HTR-8/SVneo (cell line): ENCODE measurements around the gene RAB3IL1.
"Not testable (repeated sequence)": the region's sequence is repeated elsewhere in the genome, so short reads cannot be mapped to it uniquely, and the experiment has no call there.

Source experiments
- DNase-seq: peaks from one replicate; pipeline ENCODE4 v3.0.0; 2011; ENCODE audit warnings: low spot score, mixed read lengths; ENCODE audit not compliant: insufficient read length
- FAIRE-seq: peaks from 2 replicates; lab custom pipeline; 2011; peaks lifted over from hg19 to GRCh38; lab: Jason Lieb, UNC

Gene RAB3IL1, protein sequence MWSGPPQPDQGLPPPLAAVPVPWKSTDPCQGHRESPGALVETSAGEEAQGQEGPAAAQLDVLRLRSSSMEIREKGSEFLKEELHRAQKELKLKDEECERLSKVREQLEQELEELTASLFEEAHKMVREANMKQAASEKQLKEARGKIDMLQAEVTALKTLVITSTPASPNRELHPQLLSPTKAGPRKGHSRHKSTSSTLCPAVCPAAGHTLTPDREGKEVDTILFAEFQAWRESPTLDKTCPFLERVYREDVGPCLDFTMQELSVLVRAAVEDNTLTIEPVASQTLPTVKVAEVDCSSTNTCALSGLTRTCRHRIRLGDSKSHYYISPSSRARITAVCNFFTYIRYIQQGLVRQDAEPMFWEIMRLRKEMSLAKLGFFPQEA

GRCh38 chr11:61917334-61918109 lies at the start of gene RAB3IL1:
Gene RAB3IL1 (minus strand): TSS chr11:61917566. CDS start chr11:61917367, 199 bp downstream.
- FAIRE-seq (no peak), DNase-seq (peak; percentile 52)

DNA sequence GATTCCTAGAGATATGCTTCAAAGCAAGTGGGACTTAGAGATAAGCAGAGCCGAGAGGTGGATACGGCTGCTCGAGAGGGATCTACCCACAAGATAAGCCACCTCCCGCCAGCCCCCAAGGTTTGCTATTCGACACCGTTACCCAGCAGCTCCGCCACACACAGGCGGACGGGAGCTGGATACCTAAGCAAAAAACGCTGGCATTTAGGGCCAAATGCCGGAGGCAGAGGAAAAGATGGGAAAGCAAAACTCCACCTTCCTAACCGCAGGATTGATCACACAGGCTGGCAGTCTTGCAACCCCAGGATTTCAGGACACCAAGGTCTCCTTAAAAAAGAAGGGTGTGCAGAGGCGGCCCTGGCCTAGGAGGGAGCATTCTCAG lies 49.4 kb upstream of the RAB3IL1 start:
- no peak for DNase-seq
- no peak for FAIRE-seq

DNA sequence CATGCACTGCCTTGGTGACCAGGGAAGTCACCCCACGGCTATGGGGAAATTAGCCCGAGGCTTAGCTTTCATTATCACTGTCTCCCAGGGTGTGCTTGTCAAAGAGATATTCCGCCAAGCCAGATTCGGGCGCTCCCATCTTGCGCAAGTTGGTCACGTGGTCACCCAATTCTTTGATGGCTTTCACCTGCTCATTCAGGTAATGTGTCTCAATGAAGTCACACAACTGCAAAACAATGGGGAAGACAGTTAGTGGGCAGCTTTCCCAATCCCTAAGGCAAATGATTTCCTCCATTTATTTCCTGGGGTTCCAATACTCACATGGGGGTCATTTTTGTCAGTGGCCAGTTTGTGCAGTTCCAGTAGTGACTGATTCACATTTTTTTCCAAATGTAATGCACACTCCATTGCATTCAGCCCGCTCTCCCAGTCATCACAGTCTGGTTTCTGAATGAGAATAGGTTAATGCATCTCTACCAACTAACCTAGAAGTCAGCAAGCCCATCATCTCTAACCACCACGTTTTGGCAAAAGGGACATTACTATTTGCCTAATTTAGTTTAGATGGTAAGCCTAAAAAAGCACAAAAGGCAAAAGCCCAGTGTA lies 47.4 kb upstream of the RAB3IL1 start:
- not testable (repeated sequence) for DNase-seq, FAIRE-seq

DNA sequence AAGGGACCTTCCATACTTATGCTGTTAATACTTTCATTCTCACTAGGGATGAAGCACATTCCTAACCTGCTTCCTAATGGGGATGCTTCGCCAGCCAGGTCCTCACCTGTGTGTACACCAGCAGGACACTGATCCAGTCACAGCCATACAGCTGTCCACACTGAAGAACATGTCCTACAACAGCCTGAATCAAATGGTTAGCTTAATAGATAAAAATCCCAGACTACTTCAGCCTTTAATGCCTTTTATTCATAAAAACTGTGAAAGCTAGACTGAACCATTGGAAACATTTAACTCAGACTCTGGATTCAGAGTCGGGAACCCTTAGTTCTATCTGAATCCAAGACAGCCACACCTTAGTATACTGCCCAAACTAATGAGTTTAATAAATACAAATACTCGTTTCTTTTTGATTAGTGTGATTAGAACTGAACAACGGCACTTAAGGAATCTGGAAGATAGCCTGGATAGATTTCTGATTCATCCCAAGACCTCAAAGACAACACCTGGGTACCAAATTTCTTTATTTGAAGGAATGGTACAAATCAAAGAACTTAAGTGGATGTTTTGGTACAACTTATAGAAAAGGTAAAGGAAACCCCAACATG lies 46.8 kb upstream of the RAB3IL1 start:
- DNase-seq (no peak), FAIRE-seq (no peak)

GRCh38 chr11:61963282-61964057 lies 46.1 kb upstream of the RAB3IL1 start:
- FAIRE-seq: no peak
- no peak for DNase-seq

GRCh38 chr11:61963016-61963281 lies 45.6 kb upstream of the RAB3IL1 start:
- no peak for FAIRE-seq

DNA sequence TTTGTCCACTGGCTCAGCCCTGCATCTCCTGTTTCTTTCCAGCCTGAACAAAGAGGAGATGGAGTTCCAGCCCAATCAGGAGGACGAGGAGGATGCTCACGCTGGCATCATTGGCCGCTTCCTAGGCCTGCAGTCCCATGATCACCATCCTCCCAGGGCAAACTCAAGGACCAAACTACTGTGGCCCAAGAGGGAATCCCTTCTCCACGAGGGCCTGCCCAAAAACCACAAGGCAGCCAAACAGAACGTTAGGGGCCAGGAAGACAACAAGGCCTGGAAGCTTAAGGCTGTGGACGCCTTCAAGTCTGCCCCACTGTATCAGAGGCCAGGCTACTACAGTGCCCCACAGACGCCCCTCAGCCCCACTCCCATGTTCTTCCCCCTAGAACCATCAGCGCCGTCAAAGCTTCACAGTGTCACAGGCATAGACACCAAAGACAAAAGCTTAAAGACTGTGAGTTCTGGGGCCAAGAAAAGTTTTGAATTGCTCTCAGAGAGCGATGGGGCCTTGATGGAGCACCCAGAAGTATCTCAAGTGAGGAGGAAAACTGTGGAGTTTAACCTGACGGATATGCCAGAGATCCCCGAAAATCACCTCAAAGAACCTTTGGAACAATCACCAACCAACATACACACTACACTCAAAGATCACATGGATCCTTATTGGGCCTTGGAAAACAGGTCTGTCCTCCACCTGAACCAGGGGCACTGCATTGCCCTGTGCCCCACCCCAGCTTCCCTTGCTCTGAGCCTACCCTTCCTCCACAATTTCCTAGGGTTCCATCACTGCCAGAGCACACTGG lies 45.0 kb upstream of the RAB3IL1 start:
- DNase-seq: no peak
- FAIRE-seq: no peak

More at GRCh38 chr11:61963016-61963281, 45.6 kb upstream of the RAB3IL1 start:
- DNase-seq: no peak

- DNase-seq: no peak
- FAIRE-seq: no peak
These were observed 44.3 kb upstream of the RAB3IL1 start for GRCh38 chr11:61961570-61962212.

GRCh38 chr11:61960532-61960931 lies 43.2 kb upstream of the RAB3IL1 start:
- FAIRE-seq: no peak
- no peak for DNase-seq

- FAIRE-seq (no peak), DNase-seq (no peak)
These were observed 42.3 kb upstream of the RAB3IL1 start for GRCh38 chr11:61959678-61960077.

DNA sequence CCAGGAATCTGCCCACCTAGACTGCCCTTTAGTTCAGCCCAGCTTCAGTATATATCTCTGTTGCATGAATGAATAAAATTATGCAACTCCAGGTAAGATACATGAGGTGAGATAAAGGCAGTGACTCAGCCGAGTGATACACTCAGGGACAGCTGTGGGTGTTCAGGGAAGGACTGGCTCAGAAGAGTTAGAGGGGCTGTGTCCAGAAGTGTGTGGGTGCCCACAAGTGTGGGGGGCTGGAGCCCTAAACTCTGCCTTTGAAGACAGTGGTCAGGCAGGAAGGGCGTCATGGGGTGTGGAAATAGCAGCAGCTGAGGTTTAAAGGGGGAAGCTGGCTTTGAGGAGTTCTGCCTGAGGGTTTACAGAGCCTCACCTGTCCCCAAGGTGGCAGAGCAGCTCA lies 41.7 kb upstream of the RAB3IL1 start:
- DNase-seq: no peak
- no peak for FAIRE-seq

DNA sequence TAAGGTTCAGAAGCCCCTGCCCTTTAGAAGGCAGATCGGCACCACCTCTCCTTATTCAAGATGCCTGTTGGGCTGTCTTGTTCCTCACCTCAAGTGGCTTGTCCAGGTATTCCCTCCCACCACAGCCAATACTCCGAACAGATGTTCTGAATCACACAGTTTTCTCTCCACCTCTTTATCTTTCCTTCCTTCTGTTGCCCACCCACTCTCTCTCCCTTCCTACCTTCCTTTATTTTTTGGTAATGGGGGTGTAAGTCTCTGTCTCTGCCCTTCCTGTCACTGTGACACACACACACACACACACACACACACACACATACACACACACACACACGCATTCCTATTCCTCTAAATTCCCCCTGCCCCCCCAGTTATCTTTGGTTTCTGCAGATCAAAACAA lies 41.2 kb upstream of the RAB3IL1 start:
- FAIRE-seq (no peak), DNase-seq (no peak)

DNA sequence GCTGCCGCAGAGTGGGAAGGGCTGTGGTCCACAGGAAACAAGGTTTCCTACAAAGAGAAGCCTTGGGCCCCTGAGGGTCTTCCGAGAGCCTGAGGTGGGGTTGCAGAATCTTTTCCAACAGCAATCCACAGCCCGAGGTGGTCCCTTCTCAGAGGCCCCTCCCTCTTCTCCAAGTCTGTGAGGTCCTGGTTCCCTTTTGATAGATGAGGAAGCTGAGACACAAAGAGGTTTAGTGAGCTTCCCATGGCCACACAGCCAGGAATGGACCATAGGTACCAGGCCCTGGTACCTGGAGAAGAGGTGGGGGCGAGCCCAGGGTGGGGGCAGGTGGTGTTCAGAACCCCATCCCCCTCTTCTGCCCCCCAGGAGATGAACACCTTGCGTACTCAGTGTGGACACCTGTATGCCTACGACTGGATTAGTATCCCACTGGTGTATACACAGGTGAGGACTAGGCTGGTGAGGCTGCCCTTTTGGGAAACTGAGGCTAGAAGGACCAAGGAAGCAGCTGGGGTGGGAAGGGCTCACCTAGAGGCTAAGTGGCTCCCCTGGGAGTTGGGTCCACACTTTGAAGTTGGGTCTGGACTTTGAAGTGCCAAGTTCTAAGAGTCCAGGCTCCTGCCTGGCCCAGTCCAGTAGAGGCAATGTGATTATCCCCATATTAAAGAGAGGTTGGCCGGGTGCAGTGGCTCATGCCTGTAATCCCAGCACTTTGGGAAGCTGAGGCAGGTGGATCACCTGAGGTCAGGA lies 39.8 kb upstream of the RAB3IL1 start:
- no peak for DNase-seq
- no peak for FAIRE-seq

- DNase-seq: no peak
- no peak for FAIRE-seq
These were observed 39.0 kb upstream of the RAB3IL1 start for GRCh38 chr11:61956191-61957020.

DNA sequence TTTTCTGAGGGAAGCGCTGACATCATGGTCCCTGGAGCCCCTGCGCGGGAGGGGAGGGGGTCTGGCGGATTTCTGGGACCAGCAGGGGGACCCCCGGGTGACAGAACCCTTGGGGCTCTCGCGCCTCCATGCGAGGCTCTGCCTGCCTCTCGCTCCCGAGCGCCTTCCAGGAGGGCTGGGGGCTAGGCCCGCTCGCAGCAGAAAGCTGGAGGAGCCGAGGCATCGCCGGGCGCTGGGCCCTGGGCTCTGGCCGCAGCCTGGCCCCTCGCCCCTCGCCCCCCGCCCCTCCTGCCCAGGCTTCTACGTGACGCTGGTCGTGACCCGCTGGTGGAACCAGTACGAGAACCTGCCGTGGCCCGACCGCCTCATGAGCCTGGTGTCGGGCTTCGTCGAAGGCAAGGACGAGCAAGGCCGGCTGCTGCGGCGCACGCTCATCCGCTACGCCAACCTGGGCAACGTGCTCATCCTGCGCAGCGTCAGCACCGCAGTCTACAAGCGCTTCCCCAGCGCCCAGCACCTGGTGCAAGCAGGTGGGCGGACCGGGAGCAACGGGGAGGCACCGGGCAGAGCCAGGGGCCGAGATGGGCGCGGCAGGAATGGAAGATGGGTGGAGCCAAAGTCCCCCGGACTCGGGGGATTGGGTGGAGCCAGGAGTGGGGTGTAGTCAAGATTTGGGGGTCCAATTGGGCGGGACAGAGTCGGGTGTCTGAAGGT lies 38.2 kb upstream of the RAB3IL1 start:
- DNase-seq: no peak

GRCh38 chr11:61954851-61955421 lies 37.6 kb upstream of the RAB3IL1 start:
- DNase-seq: no peak
- no peak for FAIRE-seq

More for the DNA sequence above, 38.2 kb upstream of the RAB3IL1 start:
- no peak for FAIRE-seq
